ENCODE results near the gene SFMBT1.

SFMBT1 gene

DNA sequence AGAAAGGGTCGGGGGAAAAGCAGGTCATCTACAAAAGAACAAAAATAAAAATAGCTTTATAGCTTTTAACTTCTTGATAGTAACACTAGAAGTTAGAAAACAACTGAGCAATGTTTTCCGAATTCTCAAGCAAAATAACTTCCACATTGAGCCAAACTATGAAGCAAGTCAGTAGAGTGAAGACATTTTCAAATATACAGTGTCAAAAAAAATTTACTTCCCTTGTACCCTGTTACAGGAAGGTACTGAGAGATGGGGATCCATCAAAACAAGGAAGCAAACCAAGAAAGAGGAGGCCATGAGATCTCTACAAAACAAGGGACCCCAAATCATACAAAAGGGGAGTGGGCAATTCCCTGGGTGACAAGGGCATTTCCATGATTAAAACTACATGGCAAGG is 121.9 kb downstream of the SFMBT1 start:
- no peak for DNase-seq (ENCODE audit: low spot score)

DNA sequence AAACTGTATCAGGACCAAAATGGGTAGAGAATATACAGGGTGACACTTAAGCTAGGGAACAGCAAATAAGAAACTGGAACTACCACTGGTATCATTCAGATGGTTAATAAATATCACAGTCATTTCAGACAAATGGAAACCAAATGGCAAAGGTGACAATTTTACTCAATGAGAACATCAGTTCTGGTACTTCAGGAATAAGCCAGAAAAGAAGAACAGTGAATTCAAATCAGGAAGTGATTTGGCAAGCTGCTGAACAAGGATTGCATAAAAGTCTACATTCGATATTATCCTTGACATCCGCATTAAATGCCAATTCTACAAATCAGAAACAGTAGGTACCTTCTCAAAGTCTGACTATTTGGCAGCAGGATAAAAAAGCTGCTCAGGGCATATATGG is 125.0 kb downstream of the SFMBT1 start:
- no peak for DNase-seq (ENCODE audit: low spot score)

GRCh38 chr3:52917044-52917443 is 128.8 kb downstream of the SFMBT1 start:
- no peak for DNase-seq (ENCODE audit: low spot score)

- DNase-seq (ENCODE audit: low spot score): no peak
Measured at GRCh38 chr3:52915294-52915693, 130.6 kb downstream of the SFMBT1 start.

DNA sequence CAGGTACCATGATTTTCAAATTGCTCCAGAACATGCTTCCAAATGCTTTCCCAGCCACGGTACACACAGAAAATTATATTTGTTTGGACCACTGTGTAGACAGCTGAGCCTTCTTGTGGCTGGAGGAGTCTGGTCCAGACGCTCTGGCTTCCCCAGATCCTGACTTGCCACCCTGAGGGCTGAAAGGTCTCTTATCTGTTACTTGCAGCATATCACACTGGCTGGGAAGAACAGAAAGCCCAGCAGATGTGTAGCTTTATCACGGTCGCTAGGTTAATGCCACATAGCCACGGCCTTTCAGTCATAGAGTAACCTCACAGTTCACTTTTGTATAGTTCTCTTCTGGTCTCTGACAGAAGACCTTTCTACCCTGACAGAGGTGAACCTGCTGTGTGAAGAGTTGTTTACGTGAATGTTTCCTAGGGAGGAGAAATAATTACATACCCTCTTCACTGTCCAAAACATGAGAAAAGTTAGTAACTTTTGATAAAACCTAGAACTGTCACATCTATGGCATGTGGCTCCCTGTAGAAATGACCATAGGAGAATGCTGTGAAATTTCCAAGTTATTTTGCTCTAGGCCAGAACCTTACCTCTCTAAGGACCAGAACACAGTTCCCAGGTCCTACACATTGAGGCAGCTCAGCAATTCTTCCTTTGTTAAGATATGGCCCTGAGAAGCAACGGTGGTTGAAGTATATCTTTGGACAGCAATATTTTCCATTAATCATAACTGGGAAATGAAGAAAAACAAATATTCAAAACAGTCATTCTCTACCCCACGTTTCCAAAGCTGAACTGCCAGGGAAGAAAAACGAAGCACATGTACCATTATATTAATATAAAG is 132.8 kb downstream of the SFMBT1 start:
- DNase-seq (ENCODE audit: low spot score): no peak

DNA sequence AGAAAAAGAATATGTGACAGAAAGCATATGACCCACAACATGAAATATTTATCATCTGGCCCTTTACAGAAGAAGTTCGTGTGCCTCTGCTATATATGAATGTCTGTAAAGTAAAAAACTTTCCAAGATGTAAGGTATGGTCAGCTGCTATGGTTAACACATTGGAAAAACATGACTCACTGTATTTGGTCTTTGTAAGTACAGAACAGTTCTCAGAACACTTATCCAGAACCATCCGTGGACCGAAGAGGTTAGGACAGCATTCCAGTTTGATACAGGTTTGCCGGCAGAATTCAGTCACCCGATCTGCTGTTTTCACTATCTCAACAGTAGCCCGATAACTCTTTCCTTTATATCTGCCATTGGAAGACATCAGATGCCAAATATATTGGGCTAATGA is 135.1 kb downstream of the SFMBT1 start:
- DNase-seq (ENCODE audit: low spot score): no peak

DNA sequence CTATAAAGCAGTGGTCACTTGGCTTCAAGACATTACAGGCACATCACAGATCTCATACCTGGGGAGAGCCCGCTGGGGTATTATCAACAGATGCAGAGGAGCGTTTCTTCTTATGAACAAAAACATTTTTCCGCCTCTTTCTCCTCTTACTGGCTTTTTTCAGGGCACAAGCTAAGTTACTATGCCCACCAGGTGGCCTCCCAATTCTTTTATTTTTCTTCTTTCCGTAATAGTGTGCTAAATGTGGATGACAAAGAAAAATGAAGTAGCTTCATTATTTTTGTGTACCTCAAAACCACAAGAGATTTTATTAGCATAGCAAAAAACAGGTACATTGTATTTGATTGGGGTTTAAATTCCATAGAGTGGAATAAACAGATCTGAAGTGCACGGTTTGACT is 138.4 kb downstream of the SFMBT1 start:
- no peak for DNase-seq (ENCODE audit: low spot score)

- no peak for DNase-seq (ENCODE audit: low spot score)
Measured at GRCh38 chr3:52904552-52904951, 141.3 kb downstream of the SFMBT1 start.

DNA sequence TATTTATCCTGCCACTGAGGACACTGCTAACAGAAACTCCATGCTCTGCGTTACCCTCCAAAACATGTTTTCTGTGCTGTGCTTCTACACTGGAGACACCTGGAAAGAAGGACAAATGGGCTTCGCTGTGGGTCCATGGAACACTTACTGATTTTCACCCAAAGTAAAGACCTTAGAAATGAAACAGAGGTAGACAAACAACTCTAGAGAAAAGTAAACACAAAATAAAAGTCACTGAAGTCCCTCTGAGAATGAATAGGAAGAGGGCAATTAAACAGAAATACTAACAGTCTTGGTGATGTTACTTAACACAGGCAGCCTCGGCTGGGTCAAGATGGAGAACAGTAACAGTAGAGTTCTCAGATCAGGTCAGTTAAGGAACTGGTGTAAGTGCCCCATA is 141.9 kb downstream of the SFMBT1 start:
- no peak for DNase-seq (ENCODE audit: low spot score)

GRCh38 chr3:52897130-52898122 is 148.4 kb downstream of the SFMBT1 start, which contains the start of gene STIMATE:
Gene STIMATE, minus strand, starts transcription at chr3:52897548. Its CDS starts 98 bp downstream, at chr3:52897450.
- peak; percentile 52 for DNase-seq (ENCODE audit: low spot score)

DNA sequence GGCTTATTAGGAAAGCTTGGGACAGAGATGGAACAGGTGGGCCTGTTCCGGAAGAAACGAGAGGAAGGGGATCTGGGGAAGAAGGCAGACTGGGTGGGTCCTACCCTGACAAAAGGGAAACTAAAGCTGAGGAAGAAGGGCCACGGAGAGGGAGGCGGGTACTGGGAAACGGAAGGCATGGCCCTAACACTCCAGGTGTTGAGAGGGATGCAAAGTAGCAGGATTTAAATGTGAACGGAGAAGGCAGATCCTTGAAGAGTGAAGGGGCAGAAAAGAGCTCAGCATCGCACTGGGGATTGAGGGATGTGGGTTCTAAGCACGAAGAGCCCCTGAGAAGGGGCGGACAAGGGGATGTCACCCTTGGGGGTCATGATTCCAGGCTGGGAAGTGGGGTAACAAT is 149.3 kb downstream of the SFMBT1 start:
- DNase-seq (ENCODE audit: low spot score): no peak

- DNase-seq (ENCODE audit: low spot score): no peak
Measured at GRCh38 chr3:52896151-52896550, 149.7 kb downstream of the SFMBT1 start.

GRCh38 chr3:52895418-52895817 is 150.5 kb downstream of the SFMBT1 start:
- DNase-seq (ENCODE audit: low spot score): no peak

- no peak for DNase-seq (ENCODE audit: low spot score)
Measured at GRCh38 chr3:52894756-52895155, 151.1 kb downstream of the SFMBT1 start.

- peak; percentile 47 for DNase-seq (ENCODE audit: low spot score)
Measured at GRCh38 chr3:52893723-52894122, 152.2 kb downstream of the SFMBT1 start.

- DNase-seq (ENCODE audit: low spot score): no peak
Measured at GRCh38 chr3:52892625-52893311, 153.1 kb downstream of the SFMBT1 start.

DNA sequence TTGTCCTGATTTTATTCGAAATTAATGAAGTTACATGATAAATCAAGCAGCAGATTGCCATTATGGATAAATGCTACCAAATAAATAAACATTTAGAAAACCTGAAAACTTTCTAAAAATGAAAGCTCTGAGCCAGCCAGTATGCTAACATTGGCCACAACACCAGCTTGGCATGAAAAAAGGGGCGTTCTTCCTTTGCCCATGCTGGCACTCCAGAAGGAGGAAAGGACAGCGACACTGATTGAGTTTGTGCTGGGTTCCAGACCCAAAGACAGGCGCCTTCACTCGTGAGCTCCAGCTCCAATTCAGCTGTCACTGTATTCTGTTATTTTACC is 153.6 kb downstream of the SFMBT1 start:
- no peak for DNase-seq (ENCODE audit: low spot score)

GRCh38 chr3:52891615-52892081 is 154.2 kb downstream of the SFMBT1 start:
- no peak for DNase-seq (ENCODE audit: low spot score)

GRCh38 chr3:52891164-52891563 is 154.7 kb downstream of the SFMBT1 start:
- DNase-seq (ENCODE audit: low spot score): no peak

DNA sequence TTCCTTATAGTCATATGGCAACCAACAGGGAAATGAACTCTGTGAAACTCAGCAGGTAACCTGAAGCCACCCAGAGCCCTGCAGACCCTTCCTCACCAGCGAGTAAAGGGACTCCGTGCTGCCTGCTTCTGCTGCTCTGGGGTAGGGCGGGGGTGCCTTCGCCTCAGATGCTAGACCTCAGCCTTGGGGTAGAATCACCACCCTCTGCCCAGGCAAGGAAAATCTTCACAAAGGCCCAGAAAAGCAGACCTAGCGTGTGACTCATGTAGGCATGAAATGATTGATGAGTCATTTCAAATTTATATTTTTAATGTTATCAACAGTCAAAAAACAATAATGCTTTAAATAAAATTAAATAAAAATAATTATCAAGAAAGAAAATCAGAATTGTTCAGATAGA is 155.1 kb downstream of the SFMBT1 start:
- no peak for DNase-seq (ENCODE audit: low spot score)

- no peak for DNase-seq (ENCODE audit: low spot score)
Measured at GRCh38 chr3:52889901-52890300, 156.0 kb downstream of the SFMBT1 start.

DNA sequence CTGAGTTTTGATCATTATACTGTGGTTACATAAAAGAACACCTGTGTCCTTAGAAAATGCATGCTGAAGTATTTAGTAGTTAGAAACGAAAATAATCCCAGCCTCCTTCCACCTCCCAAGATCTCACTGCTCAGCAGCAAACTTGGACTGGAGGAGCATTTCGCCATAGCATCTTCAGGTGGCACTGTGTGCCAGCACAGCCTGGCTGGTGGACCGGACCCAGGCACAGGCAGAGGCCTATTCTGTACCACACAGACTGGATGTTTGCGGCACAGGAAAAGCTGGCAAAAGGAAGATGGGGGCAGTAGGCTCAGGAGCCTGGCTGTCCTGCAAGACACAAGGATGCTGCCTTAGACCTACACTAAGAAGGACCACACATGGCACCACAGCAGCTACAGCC is 158.7 kb downstream of the SFMBT1 start:
- DNase-seq (ENCODE audit: low spot score): no peak
